GM21447 (cell line): Measurements from ENCODE around the gene HIKESHI.
A peak's percentile ranks its signal among the peaks of the same experiment; 100 is the strongest.
"Not testable (repeated sequence)": the region's sequence is repeated elsewhere in the genome, so short reads cannot be mapped to it uniquely, and the experiment has no call there.

ENCODE experiments used
- ATAC-seq: cut with Tn5 transposase; IDR thresholded peaks from one replicate; pipeline ENCODE4 v1.9.1; 2021; ENCODE audit not compliant: unreplicated experiment

HIKESHI gene, protein sequence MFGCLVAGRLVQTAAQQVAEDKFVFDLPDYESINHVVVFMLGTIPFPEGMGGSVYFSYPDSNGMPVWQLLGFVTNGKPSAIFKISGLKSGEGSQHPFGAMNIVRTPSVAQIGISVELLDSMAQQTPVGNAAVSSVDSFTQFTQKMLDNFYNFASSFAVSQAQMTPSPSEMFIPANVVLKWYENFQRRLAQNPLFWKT

GRCh38 chr11:86302092-86302793 is at the start of gene HIKESHI:
Gene HIKESHI (plus strand): TSS chr11:86302240. CDS start chr11:86302449, 209 bp downstream.
- ATAC-seq = peak; percentile 100

- ATAC-seq = peak; percentile 91
These were observed 46.1 kb upstream of the HIKESHI start for GRCh38 chr11:86255896-86256295.

DNA sequence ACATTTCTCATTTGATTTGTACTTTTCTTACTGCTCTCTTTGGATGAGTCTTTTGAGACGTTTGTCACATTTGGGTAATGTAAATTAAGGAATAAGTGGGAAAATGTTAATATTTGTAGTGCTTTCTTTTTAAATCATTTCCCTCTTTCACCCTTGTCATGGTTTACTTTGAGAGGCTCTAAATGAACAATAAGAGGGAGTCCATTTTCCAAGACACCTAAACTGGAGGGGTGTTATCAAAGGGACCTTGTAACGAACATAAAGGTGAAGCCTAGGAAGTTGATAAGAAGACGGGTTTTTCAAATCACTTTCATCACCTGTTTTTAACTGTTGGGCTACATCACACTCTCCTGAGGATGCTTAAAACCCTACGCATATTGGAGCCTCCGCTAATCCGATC is 45.4 kb upstream of the HIKESHI start:
- no peak for ATAC-seq

GRCh38 chr11:86257446-86257845 is 44.6 kb upstream of the HIKESHI start:
- no peak for ATAC-seq

DNA sequence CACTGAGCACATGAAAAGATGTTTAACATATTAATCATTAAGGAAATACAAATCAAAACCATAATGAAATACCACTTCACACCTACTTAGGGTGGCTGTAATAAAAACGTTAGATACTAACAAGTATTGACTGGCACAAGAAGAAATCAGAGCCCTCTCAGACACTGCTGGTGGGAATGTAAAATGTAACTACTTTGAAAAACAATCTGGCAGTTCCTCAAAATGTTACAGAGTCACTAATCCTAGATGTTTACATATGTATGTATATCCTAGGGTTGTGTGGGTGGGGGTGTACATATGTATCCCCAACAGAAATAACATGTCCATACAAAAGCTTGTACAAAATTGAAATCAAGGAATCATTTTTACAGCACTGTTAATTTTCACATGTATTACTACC is 42.3 kb upstream of the HIKESHI start:
- ATAC-seq = no peak

DNA sequence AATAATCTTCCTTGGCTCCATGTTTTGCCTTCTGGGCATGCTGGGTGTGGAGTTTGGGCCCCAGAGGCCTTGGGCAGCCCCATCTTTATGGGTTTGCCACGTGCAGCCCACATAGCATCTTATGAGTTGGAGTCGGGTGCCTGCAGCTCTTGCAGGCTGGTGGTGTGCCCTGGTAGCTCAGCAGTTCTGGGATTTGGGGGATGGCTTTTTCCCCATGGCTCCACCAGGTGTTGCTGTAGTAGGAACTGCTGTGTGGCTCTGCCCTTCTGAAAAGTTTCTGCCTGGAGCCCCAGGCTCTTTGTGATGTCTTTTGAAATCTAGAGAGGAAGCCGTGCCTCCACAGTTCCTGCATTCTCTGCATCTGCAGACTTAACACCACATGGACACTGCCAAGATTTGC is 40.7 kb upstream of the HIKESHI start:
- no peak for ATAC-seq

DNA sequence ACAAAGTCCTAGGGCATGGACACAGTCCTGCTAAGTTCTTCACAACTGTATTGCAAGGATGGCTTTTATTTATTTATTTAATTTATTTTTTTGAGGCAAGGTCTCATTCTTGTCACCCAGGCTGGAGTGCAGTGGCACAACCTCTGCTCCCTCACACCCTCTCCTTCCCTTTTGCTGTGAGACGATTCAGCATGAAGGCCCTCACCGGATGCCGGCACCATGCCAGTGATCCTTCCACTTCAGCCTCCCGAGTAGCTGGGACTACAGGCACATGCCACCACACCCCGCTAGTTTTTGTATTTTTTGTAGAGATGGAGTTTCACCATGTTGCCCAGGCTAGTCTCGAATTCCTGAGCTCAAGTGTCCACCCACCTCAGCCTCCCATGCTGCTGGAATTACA is 39.7 kb upstream of the HIKESHI start:
- no peak for ATAC-seq

GRCh38 chr11:86264649-86265048 is 37.4 kb upstream of the HIKESHI start:
- ATAC-seq = no peak

GRCh38 chr11:86265194-86265593 is 36.8 kb upstream of the HIKESHI start:
- ATAC-seq = no peak

GRCh38 chr11:86269645-86270044 is 32.4 kb upstream of the HIKESHI start:
- ATAC-seq = no peak

DNA sequence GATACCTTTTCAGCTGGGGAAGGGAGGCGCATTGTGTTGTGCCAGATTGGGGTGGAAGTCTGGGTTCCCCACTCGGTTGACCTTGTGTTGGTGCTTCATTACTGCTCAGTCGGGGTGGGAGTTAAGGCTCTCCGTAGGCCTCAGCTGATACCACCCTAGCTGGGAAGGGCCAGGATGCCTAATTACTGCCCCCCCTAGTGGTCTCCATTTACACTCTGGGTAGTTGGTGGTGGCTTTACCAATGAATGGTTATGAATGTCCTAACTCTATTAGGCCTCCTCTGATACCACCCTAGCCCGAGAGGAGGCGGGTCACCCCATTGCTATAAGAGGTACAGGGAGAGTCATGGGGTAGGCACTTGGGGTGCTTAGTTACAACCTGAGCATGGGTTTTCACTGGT is 27.5 kb upstream of the HIKESHI start:
- no peak for ATAC-seq

- ATAC-seq = no peak
These were observed 27.0 kb upstream of the HIKESHI start for GRCh38 chr11:86274999-86275398.

GRCh38 chr11:86275493-86276370 is 26.3 kb upstream of the HIKESHI start:
- no peak for ATAC-seq

GRCh38 chr11:86277741-86278140 is 24.3 kb upstream of the HIKESHI start:
- ATAC-seq = no peak

GRCh38 chr11:86278226-86278625 is 23.8 kb upstream of the HIKESHI start:
- ATAC-seq = no peak

DNA sequence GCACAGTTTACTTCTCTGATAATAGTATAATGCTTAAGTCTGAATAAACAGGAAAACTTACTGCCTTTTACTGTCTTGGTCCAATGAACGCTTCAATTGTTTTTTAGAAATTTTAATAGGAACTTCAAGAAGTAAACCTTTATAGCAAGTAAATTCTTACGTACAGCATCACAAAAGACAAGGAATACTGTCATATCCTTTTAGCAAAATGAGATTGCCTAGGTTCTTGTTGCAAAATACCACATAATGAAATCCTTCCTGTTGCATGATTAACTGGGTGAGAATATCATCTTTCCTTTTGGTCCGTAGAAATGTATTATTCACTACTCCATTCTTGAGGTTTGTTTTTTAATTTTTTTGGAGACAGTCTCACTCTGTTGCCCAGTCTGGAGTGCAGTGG is 22.3 kb upstream of the HIKESHI start:
- no peak for ATAC-seq

- ATAC-seq = no peak
These were observed 14.6 kb upstream of the HIKESHI start for GRCh38 chr11:86287468-86287796.

DNA sequence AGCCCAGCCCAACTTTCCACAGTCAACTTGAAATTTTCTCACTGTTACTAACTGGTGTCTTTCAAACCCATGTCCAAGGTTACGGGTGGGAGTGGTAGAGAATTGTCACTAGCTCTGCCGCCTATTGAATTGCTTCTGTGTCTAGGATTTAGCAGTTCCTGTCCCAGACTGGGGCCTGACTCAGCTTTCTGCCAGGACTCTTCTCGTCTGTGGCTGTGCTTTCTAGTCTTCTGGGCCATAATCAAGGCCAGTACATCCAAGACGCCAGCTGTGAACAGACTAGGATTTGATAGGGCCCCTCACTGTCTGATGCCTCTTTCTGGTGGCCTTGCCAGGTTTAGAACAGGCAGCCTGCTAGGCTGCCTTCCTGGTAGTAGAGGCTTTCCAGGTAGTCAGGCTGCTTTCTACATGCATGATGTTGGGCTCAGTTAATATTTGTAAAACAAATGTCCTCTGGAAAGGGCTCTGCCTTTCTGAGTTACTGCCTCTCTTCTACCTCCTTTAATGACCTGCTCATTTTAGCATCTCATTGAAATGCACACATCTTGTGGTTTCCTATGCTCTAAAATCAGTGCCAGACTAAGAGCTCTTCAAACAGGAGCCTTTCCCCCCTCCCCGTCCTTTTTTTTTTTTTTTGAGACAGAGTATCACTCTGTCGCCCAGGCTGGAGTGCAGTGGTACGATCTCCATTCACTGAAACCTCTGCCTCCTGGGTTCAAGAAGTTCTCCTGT is 13.1 kb upstream of the HIKESHI start:
- ATAC-seq = no peak

- not testable (repeated sequence) for ATAC-seq
These were observed 12.3 kb upstream of the HIKESHI start for GRCh38 chr11:86289508-86290280.

DNA sequence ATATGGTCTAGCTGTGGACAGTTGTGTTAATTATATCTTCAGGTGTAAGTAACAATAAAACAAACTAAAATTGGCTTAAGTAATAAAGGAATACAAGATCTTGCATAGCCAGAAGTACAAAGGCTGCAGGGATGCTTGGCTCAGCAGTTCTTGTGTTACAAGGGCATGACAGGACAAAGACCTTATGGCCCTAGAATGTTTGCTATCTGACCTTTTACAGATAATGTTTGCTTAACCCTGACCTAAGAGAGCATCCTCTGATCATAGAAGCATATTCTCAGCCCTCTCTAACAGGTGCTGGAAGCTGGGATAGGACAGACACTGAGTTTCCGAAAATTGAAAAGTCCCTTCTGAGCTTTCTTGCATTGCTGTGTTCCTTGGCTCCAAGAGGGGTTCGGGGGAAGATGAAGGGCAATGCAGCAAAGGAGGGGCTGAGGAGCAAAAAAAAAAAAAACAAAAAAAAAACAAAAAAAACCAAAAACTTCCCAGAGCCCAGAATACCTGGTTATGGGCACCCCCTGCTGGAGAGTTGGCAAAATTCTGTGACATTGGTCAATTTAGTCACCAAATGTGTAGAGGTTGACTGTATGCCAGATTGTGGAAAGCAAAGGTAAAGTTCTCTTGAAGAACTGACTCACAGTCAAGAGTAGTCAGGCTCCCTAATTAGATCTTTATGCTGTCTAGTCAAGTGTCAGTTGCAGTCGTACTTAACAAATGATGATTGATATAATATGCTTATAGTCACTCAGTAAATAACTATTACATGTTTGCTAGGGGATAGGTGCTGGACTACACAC is 10.4 kb upstream of the HIKESHI start:
- no peak for ATAC-seq
